HEK293T (cell line): ENCODE data around the gene TSEN54.
"Not testable (repeated sequence)": the region's sequence is repeated elsewhere in the genome, so short reads cannot be mapped to it uniquely, and the experiment has no call there.

ENCODE experiments used
- CTCF ChIA-PET: fragments of 350-600 bp; formaldehyde crosslinking; extraction: SDS; loops from one replicate; lab custom pipeline; 2021; ENCODE audit warnings: antibody characterized with exemption, inconsistent platforms; lab: Yijun Ruan, JAX
- POLR2A ChIA-PET: fragments of 350-600 bp; formaldehyde crosslinking; extraction: SDS; loops from one replicate; lab custom pipeline; 2020; ENCODE audit warnings: antibody characterized with exemption, inconsistent platforms; lab: Yijun Ruan, JAX
- DNase-seq: peaks from one replicate; pipeline ENCODE4 v3.0.0; 2012; ENCODE audit warnings: mixed read lengths; ENCODE audit errors: extremely low spot score
- ARNT ChIP-seq: fragments of 450-650 bp; IDR thresholded peaks from 2 replicates; pipeline ENCODE4 v1.6.1; 2017; ENCODE audit warnings: mild to moderate bottlenecking
- BHLHE40 ChIP-seq: fragments of 450-650 bp; IDR thresholded peaks from 2 replicates; pipeline ENCODE4 v1.6.1; 2016; ENCODE audit warnings: mild to moderate bottlenecking, moderate library complexity, borderline replicate concordance
- CTBP1 ChIP-seq: fragments of 450-650 bp; IDR thresholded peaks from 2 replicates; pipeline ENCODE4 v1.6.1; 2016; ENCODE audit warnings: borderline replicate concordance
- ELF4 ChIP-seq: fragments of 450-650 bp; IDR thresholded peaks from 2 replicates; pipeline ENCODE4 v1.6.1; 2017; ENCODE audit warnings: antibody characterized with exemption
- FOXA1 ChIP-seq: fragments of 450-650 bp; IDR thresholded peaks from 2 replicates; pipeline ENCODE4 v1.6.1; 2016; ENCODE audit warnings: mild to moderate bottlenecking
- FOXK2 ChIP-seq: fragments of 450-650 bp; IDR thresholded peaks from 2 replicates; pipeline ENCODE4 v1.6.1; 2016; ENCODE audit warnings: mild to moderate bottlenecking
- FOXM1 ChIP-seq: fragments of 450-650 bp; IDR thresholded peaks from 2 replicates; pipeline ENCODE4 v1.6.1; 2017; ENCODE audit warnings: mild to moderate bottlenecking, borderline replicate concordance
- HDGF ChIP-seq: fragments of 450-650 bp; IDR thresholded peaks from 2 replicates; pipeline ENCODE4 v1.6.1; 2017; ENCODE audit warnings: antibody characterized with exemption, borderline replicate concordance
- L3MBTL2 ChIP-seq: fragments of 450-650 bp; conservative IDR thresholded peaks from 2 replicates; pipeline ENCODE4 v1.6.1; 2016; ENCODE audit warnings: mild to moderate bottlenecking
- LEF1 ChIP-seq: fragments of 450-650 bp; IDR thresholded peaks from 2 replicates; pipeline ENCODE4 v1.6.1; 2017; ENCODE audit warnings: mild to moderate bottlenecking, borderline replicate concordance
- NFRKB ChIP-seq: fragments of 450-650 bp; IDR thresholded peaks from 2 replicates; pipeline ENCODE4 v1.6.1; 2016; ENCODE audit warnings: mild to moderate bottlenecking, moderate library complexity
- PKNOX1 ChIP-seq: fragments of 450-650 bp; IDR thresholded peaks from 2 replicates; pipeline ENCODE4 v1.6.1; 2016
- SP1 ChIP-seq: fragments of 450-650 bp; IDR thresholded peaks from 2 replicates; pipeline ENCODE4 v1.6.1; 2017
- SUZ12 ChIP-seq: fragments of 450-650 bp; IDR thresholded peaks from 2 replicates; pipeline ENCODE4 v1.6.1; 2016; ENCODE audit warnings: mild to moderate bottlenecking
- TARDBP ChIP-seq: fragments of 450-650 bp; IDR thresholded peaks from 2 replicates; pipeline ENCODE4 v1.6.1; 2016
- ZNF384 ChIP-seq: fragments of 450-650 bp; IDR thresholded peaks from 2 replicates; pipeline ENCODE4 v1.6.1; 2016

Gene TSEN54

DNA sequence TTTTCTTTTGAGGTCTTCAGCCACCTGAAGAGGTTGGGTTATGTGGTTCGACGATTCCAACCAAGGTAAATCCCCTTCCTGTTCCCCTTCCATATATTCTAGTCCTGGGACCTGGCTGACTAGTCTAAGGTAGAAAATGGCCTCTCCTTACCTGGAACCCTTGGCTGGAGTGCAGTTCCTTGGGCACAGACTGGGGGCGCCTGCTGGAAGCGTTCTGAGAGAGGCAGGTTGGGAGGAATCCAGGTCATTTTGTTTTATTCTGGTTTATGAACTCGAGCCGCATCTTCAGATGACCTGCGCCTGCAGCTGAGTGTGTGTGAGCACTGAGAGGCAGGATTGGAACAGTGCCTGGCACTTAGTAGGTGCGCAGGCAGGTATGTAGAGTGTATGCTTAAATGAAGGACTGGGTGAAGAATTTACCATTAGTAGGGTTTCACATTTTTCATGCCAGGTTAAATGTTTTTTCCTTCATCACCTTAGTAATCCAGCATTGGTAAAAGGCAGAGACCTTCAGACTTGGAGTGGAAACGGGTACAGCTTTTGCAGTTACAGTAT lies 2.7 kb downstream of the TSEN54 start:
- TF ChIP-seq FOXK2 (no peak), L3MBTL2 (no peak), SP1 (no peak), LEF1 (no peak), ZNF384 (no peak), NFRKB (no peak), FOXM1 (no peak), HDGF (no peak), FOXA1 (no peak), TARDBP (no peak), SUZ12 (no peak), ELF4 (no peak)
- DNase-seq, result no peak
- POLR2A ChIA-PET, result no interaction called here
- CTCF ChIA-PET, result interaction anchor here (0.9 to 1.1 kb wide), 3 partner anchors 59 to 248 kb away, joined by 3 to 4 read pairs (median 4); partner anchors contain the start of gene MIF4GD

- DNase-seq, POLR2A ChIA-PET, CTCF ChIA-PET: not testable (repeated sequence)
Observed at GRCh38 chr17:75520413-75520812, 4.1 kb downstream of the TSEN54 start.

DNA sequence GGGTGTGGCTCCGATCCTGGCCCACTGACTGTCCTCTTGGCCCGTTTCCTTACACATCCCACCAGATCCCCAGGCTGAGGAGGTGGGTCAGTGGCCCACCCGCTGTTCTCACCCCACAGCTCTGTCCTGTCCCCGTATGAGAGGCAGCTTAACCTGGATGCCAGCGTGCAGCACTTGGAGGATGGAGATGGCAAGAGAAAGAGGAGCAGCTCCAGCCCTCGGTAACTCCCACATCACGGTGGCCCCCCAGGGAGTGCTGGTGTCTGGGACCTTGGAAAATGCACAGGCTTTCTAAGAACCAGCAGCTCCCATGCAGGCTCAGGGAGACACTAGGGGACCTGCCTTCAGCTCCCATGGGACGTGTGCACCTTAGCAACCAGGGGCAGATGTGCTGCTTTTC lies 5.0 kb downstream of the TSEN54 start:
- DNase-seq, result no peak
- ChIA-PET CTCF (interaction anchor here (0.5 kb wide), 1 partner anchor 65 kb away, joined by 6 read pairs; no protein-coding TSS in a partner anchor), POLR2A (interaction anchor here (1.0 to 1.3 kb wide), 3 partner anchors 16 to 259 kb away, joined by 3 read pairs; no protein-coding TSS in a partner anchor)
- TF ChIP-seq NFRKB (no peak), FOXM1 (no peak), TARDBP (no peak), SP1 (no peak)

GRCh38 chr17:75521951-75522727 lies 5.8 kb downstream of the TSEN54 start:
- no peak for DNase-seq
- ChIA-PET CTCF (no interaction called here), POLR2A (interaction anchor here (1.3 kb wide), 1 partner anchor 69 kb away, joined by 3 read pairs; no protein-coding TSS in a partner anchor)
- TF ChIP-seq FOXA1 (no peak), ZNF384 (no peak), LEF1 (no peak), PKNOX1 (no peak), L3MBTL2 (no peak), ARNT (no peak), FOXM1 (no peak), BHLHE40 (no peak)

GRCh38 chr17:75523647-75524046 lies 7.3 kb downstream of the TSEN54 start:
- TF ChIP-seq FOXA1 (no peak), LEF1 (no peak), BHLHE40 (no peak), FOXM1 (no peak), HDGF (no peak), SUZ12 (no peak), FOXK2 (no peak), NFRKB (no peak), PKNOX1 (no peak), TARDBP (no peak), L3MBTL2 (no peak), ELF4 (no peak), CTBP1 (no peak), SP1 (no peak), ARNT (no peak), ZNF384 (no peak)
- ChIA-PET POLR2A (interaction anchor here (0.6 to 1.0 kb wide), 2 partner anchors 152 to 256 kb away, joined by 3 to 4 read pairs; no protein-coding TSS in a partner anchor), CTCF (interaction anchor here (0.6 to 1.6 kb wide), 5 partner anchors 7 to 895 kb away, joined by 3 to 6 read pairs (median 4); partner anchors contain the start of gene TSEN54)
- DNase-seq, result no peak

- no peak for DNase-seq
- no peak for TF ChIP-seq FOXM1
- TF ChIP-seq LEF1, result no peak
- TF ChIP-seq FOXK2, result no peak
- no peak for TF ChIP-seq PKNOX1
- TF ChIP-seq ZNF384, result no peak
- no peak for TF ChIP-seq TARDBP
- no peak for TF ChIP-seq ELF4
- TF ChIP-seq BHLHE40, result no peak
- ChIA-PET CTCF (interaction anchor here (0.6 to 1.6 kb wide), 6 partner anchors 8 to 479 kb away, joined by 3 to 6 read pairs (median 4); partner anchors contain the start of gene TSEN54), POLR2A (interaction anchor here (0.6 to 1.6 kb wide), 6 partner anchors 8 to 256 kb away, joined by 3 to 21 read pairs (median 4); partner anchors contain the start of genes SLC25A19, TMEM94 and TSEN54)
Observed at GRCh38 chr17:75524269-75524969, 8.1 kb downstream of the TSEN54 start.
